Retinal pigment epithelial cell (primary cell): ENCODE measurements around the gene PRDM8.

Source experiments
- DNase-seq: peaks from one replicate; pipeline ENCODE4 v3.0.0-alpha.2; 2010; ENCODE audit warnings: low read depth
- H3K4me3 ChIP-seq: 2 replicates; pipeline ENCODE4 v1.5.1; 2011; ENCODE audit warnings: mild to moderate bottlenecking, low read length, control low read depth, moderate library complexity
- CTCF ChIP-seq: conservative IDR thresholded peaks from 2 replicates; pipeline ENCODE4 v1.5.1; 2011; ENCODE audit warnings: low read depth, low read length, control low read depth, inconsistent platforms

PRDM8 gene

GRCh38 chr4:80156410-80156809, 40.9 kb upstream of the PRDM8 start:
- H3K4me3 ChIP-seq: no peak overlapping the region
- no peak for DNase-seq
- TF ChIP-seq CTCF: no peak

GRCh38 chr4:80161413-80162058, 35.8 kb upstream of the PRDM8 start:
- no peak for TF ChIP-seq CTCF
- no peak for DNase-seq
- H3K4me3 ChIP-seq: no peak overlapping the region

GRCh38 chr4:80162418-80162817, 34.9 kb upstream of the PRDM8 start:
- TF ChIP-seq CTCF: no peak
- DNase-seq: no peak
- no peak overlapping the region for H3K4me3 ChIP-seq

GRCh38 chr4:80165855-80166254, 31.4 kb upstream of the PRDM8 start:
- no peak for TF ChIP-seq CTCF
- H3K4me3 ChIP-seq: no peak overlapping the region
- no peak for DNase-seq

- no peak overlapping the region for H3K4me3 ChIP-seq
- TF ChIP-seq CTCF: no peak
- DNase-seq: no peak
Measured at GRCh38 chr4:80171251-80171650, 26.1 kb upstream of the PRDM8 start.

GRCh38 chr4:80171656-80172055, 25.6 kb upstream of the PRDM8 start:
- DNase-seq: no peak
- TF ChIP-seq CTCF: no peak
- no peak overlapping the region for H3K4me3 ChIP-seq

GRCh38 chr4:80172203-80172602, 25.1 kb upstream of the PRDM8 start:
- H3K4me3 ChIP-seq: no peak overlapping the region
- TF ChIP-seq CTCF: no peak
- no peak for DNase-seq
